Loucy (cell line): ENCODE measurements around the gene C10orf105.

Experiments used
- H2AFZ ChIP-seq: fragments of 200-600 bp; sonication (generic); 2 replicates; pipeline ENCODE4 v1.6.0; 2016; ENCODE audit warnings: antibody characterized with exemption, mild to moderate bottlenecking, low read length, moderate library complexity
- H3F3A ChIP-seq: fragments of 200-600 bp; 2 replicates; pipeline ENCODE4 v1.6.0; 2016; ENCODE audit warnings: antibody characterized with exemption, low read depth, mild to moderate bottlenecking
- H3K27me3 ChIP-seq: fragments of 200-600 bp; sonication (generic); 2 replicates; pipeline ENCODE4 v1.6.1; 2014; ENCODE audit warnings: low read length, mild to moderate bottlenecking; ENCODE audit not compliant: insufficient read depth, poor library complexity, severe bottlenecking
- H3K36me3 ChIP-seq: fragments of 200-600 bp; sonication (generic); 2 replicates; pipeline ENCODE4 v1.6.1; 2016; ENCODE audit warnings: low read length; ENCODE audit not compliant: insufficient read depth
- H3K4me1 ChIP-seq: fragments of 200-600 bp; sonication (generic); 2 replicates; pipeline ENCODE4 v1.5.1; 2014; ENCODE audit warnings: low read length, mild to moderate bottlenecking; ENCODE audit not compliant: insufficient read depth, poor library complexity, severe bottlenecking
- H3K4me2 ChIP-seq: fragments of 200-600 bp; sonication (generic); 2 replicates; pipeline ENCODE4 v1.6.0; 2014; ENCODE audit warnings: antibody characterized with exemption, low read length, low read depth, mild to moderate bottlenecking; ENCODE audit not compliant: poor library complexity, severe bottlenecking
- H3K4me3 ChIP-seq: fragments of 200-600 bp; sonication (generic); 2 replicates; pipeline ENCODE4 v1.5.1; 2014; ENCODE audit warnings: low read length, mild to moderate bottlenecking, mixed read lengths; ENCODE audit not compliant: poor library complexity, severe bottlenecking
- H3K79me2 ChIP-seq: fragments of 200-600 bp; sonication (generic); 2 replicates; pipeline ENCODE4 v1.6.1; 2014; ENCODE audit warnings: low read length; ENCODE audit not compliant: insufficient read depth
- H3K9ac ChIP-seq: fragments of 200-600 bp; sonication (generic); 2 replicates; pipeline ENCODE4 v1.6.0; 2014; ENCODE audit warnings: mild to moderate bottlenecking, low read depth, low read length, moderate library complexity; ENCODE audit not compliant: poor library complexity, severe bottlenecking
- H3K9me2 ChIP-seq: fragments of 200-600 bp; sonication (generic); replicated peaks from 2 replicates; pipeline ENCODE4 v1.6.1; 2016; ENCODE audit warnings: low read depth, low read length, mixed read lengths
- H3K9me3 ChIP-seq: fragments of 200-600 bp; sonication (generic); 2 replicates; pipeline ENCODE4 v1.6.1; 2014; ENCODE audit warnings: mild to moderate bottlenecking, antibody characterized with exemption, low read length, low read depth; ENCODE audit not compliant: insufficient read depth
- H4K20me1 ChIP-seq: fragments of 200-600 bp; sonication (generic); 2 replicates; pipeline ENCODE4 v1.6.0; 2014; ENCODE audit warnings: antibody characterized with exemption, low read length, mild to moderate bottlenecking; ENCODE audit not compliant: insufficient read depth, poor library complexity, severe bottlenecking
- CTCF ChIP-seq: fragments of 200-600 bp; sonication (generic); conservative IDR thresholded peaks from 2 replicates; pipeline ENCODE4 v1.5.1; 2014; ENCODE audit warnings: mild to moderate bottlenecking, antibody characterized with exemption, low read length
- EZH2phosphoT487 ChIP-seq: fragments of 200-600 bp; IDR thresholded peaks from 2 replicates; pipeline ENCODE4 v1.6.1; 2018; ENCODE audit warnings: antibody characterized with exemption, mild to moderate bottlenecking, moderate library complexity, borderline replicate concordance

Gene C10orf105

GRCh38 chr10:71735709-71736569, 16.4 kb upstream of the C10orf105 start:
- peak overlapping the region; percentile 73 for H3K9ac ChIP-seq
- H3K79me2 ChIP-seq: no peaks in the 10 kb centered on the region
- no peaks in the 10 kb centered on the region for H3K36me3 ChIP-seq
- H3K4me3 ChIP-seq: peak overlapping the region; percentile 60
- H3F3A ChIP-seq: no peaks in the 10 kb centered on the region
- peak overlapping the region; percentile 72 for H3K4me2 ChIP-seq
- H4K20me1 ChIP-seq: no peaks in the 10 kb centered on the region
- peak overlapping the region; percentile 63; the same call in 1 of the 2 replicates for H2AFZ ChIP-seq
- H3K4me1 ChIP-seq: peaks cover 42% of the 10 kb centered on the region
- no peaks in the 10 kb centered on the region for H3K9me3 ChIP-seq
- TF ChIP-seq EZH2phosphoT487 (no peak), CTCF (no peak)
- H3K27me3 ChIP-seq: no peaks in the 10 kb centered on the region
- H3K9me2 ChIP-seq: no peaks in the 10 kb centered on the region

GRCh38 chr10:71734797-71735196, 15.2 kb upstream of the C10orf105 start:
- Histone ChIP-seq H3K79me2 (no peaks in the 10 kb centered on the region), H4K20me1 (no peaks in the 10 kb centered on the region), H3K4me1 (peaks cover 38% of the 10 kb centered on the region), H2AFZ (no peak overlapping the region), H3K27me3 (no peaks in the 10 kb centered on the region), H3K4me2 (peak overlapping the region; percentile 72), H3K4me3 (peak overlapping the region; percentile 60), H3F3A (no peaks in the 10 kb centered on the region), H3K36me3 (no peaks in the 10 kb centered on the region), H3K9me2 (no peaks in the 10 kb centered on the region), H3K9me3 (no peaks in the 10 kb centered on the region), H3K9ac (peak overlapping the region; percentile 73)
- TF ChIP-seq EZH2phosphoT487 (no peak), CTCF (no peak)

- Histone ChIP-seq H3K36me3 (no peaks in the 10 kb centered on the region), H3K9me3 (no peaks in the 10 kb centered on the region), H3K79me2 (no peaks in the 10 kb centered on the region), H4K20me1 (no peaks in the 10 kb centered on the region), H3F3A (no peaks in the 10 kb centered on the region), H3K4me1 (peaks cover 48% of the 10 kb centered on the region), H3K9me2 (no peaks in the 10 kb centered on the region), H3K9ac (no peak overlapping the region), H3K4me3 (no peak overlapping the region), H2AFZ (no peak overlapping the region), H3K4me2 (no peak overlapping the region), H3K27me3 (no peaks in the 10 kb centered on the region)
- no peak for TF ChIP-seq EZH2phosphoT487
- TF ChIP-seq CTCF: no peak
These were observed 12.2 kb upstream of the C10orf105 start for GRCh38 chr10:71731791-71732190.
